Tibial nerve (tissue), 4 donors: ENCODE measurements around the gene TMEM63B.

Source experiments
- EP300 ChIP-seq, 2 donors: sonication (generic); formaldehyde crosslinking; IDR thresholded peaks; one replicate each; pipeline ENCODE4 v1.6.1; 2017; ENCODE audit warnings: antibody characterized with exemption in 2 of 2, mild to moderate bottlenecking in 1 of 2
- POLR2A ChIP-seq, 2 donors: fragments of 450-650 bp; IDR thresholded peaks; one replicate each; pipeline ENCODE4 v1.6.1; 2017; ENCODE audit warnings: antibody characterized with exemption in 2 of 2, mild to moderate bottlenecking in 2 of 2, moderate library complexity in 2 of 2
- TF ChIP-seq, protein P1 (sequence below), 5 experiments: fragments of 200-600 bp in 3 of 5; fragments of 450-650 bp in 2 of 5; sonication (generic) in 3 of 5; IDR thresholded peaks; one replicate each; pipeline ENCODE4 v1.5.1; 2016 to 2019; ENCODE audit warnings: antibody characterized with exemption in 5 of 5, mild to moderate bottlenecking in 3 of 5, moderate library complexity in 2 of 5

DNA sequence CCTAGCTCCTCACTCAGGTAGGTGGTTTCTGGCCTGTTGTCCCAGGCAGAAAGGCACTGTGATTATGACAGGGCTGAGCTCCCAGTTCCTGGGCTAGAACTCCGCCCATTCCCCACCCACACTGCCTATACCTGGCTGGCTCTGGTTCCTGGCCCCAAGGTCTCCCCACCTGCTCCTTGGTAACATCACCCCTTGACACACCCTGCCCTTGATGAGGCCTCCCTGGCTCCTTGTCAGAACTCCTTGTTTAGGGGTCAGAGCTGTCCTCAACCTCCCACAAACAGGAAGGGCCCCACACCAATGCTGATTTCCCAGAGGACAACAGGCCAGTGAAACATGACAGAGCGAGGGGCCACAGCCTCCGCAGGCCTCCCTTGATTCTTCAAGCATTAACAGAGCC, 73.8 kb downstream of the TMEM63B start:
- TF ChIP-seq, protein P1, sequence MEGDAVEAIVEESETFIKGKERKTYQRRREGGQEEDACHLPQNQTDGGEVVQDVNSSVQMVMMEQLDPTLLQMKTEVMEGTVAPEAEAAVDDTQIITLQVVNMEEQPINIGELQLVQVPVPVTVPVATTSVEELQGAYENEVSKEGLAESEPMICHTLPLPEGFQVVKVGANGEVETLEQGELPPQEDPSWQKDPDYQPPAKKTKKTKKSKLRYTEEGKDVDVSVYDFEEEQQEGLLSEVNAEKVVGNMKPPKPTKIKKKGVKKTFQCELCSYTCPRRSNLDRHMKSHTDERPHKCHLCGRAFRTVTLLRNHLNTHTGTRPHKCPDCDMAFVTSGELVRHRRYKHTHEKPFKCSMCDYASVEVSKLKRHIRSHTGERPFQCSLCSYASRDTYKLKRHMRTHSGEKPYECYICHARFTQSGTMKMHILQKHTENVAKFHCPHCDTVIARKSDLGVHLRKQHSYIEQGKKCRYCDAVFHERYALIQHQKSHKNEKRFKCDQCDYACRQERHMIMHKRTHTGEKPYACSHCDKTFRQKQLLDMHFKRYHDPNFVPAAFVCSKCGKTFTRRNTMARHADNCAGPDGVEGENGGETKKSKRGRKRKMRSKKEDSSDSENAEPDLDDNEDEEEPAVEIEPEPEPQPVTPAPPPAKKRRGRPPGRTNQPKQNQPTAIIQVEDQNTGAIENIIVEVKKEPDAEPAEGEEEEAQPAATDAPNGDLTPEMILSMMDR (IDR thresholded peaks at IDR 0.05), result no peak
- TF ChIP-seq POLR2A (IDR thresholded peaks at IDR 0.05), result no peak
- no peak for TF ChIP-seq EP300 (IDR thresholded peaks at IDR 0.05)
